ENCODE measurements around the gene DDI1. TPM values are rescaled to one million over a fixed set of nuclear protein-coding genes. Genes with fewer than 3 reads are reported as not detected.

DDI1 gene
- total RNA-seq, 3 donors from 2014 or later (not counting 1 experiment from before 2014, with no cell fraction given): not detected

- no peak for TF ChIP-seq CTCF (IDR thresholded peaks at IDR 0.05)
- ATAC-seq (no peak), DNase-seq (no peak)
- Histone ChIP-seq H3K27me3 (ENCODE audit: control insufficient read depth, insufficient read depth, low read length) (no peaks in the 10 kb centered on the region), H3K9me3 (ENCODE audit: control insufficient read depth, insufficient read depth, low read length) (no peaks in the 10 kb centered on the region), H3K27ac (ENCODE audit: low read length) (no peak overlapping the region), H3K4me3 (ENCODE audit: low read length) (no peak overlapping the region), H3K36me3 (ENCODE audit: control insufficient read depth, insufficient read depth, low read length) (no peaks in the 10 kb centered on the region), H3K4me1 (ENCODE audit: control insufficient read depth, insufficient read depth, low read length) (no peaks in the 10 kb centered on the region)
- Mint-ChIP-seq H3K4me3 (no peak overlapping the region), H3K27ac (no peak overlapping the region), H3K9me3 (no peaks in the 10 kb centered on the region), H3K36me3 (no peaks in the 10 kb centered on the region), H3K4me1 (peaks cover 20 to 22% of the 10 kb centered on the region in 2 donors), H3K27me3 (ENCODE audit: low read depth in 2 of 2) (no peaks in the 10 kb centered on the region)
- 99% methylated on average over 4 of the region's 4 CpGs for WGBS (ENCODE audit: insufficient coverage)
- intact Hi-C loops (cut with micrococcal nuclease): no loop called here
Observed at GRCh38 chr11:104054911-104055529, 18.6 kb downstream of the DDI1 start.

GRCh38 chr11:104055596-104055995 is 19.2 kb downstream of the DDI1 start:
- H3K27ac ChIP-seq (ENCODE audit: low read length): no peak overlapping the region
- H3K36me3 ChIP-seq (ENCODE audit: control insufficient read depth, insufficient read depth, low read length): no peaks in the 10 kb centered on the region
- no peak overlapping the region for H3K27ac Mint-ChIP-seq
- H3K27me3 ChIP-seq (ENCODE audit: control insufficient read depth, insufficient read depth, low read length): no peaks in the 10 kb centered on the region
- no peaks in the 10 kb centered on the region for H3K9me3 Mint-ChIP-seq
- DNase-seq: no peak
- peaks cover 26 to 28% of the 10 kb centered on the region in 2 donors for H3K4me1 Mint-ChIP-seq
- WGBS (ENCODE audit: insufficient coverage): no CpG with 5 or more reads among the region's 1 CpG
- H3K36me3 Mint-ChIP-seq: no peaks in the 10 kb centered on the region
- H3K27me3 Mint-ChIP-seq (ENCODE audit: low read depth in 2 of 2): no peaks in the 10 kb centered on the region
- ATAC-seq: no peak
- no peaks in the 10 kb centered on the region for H3K4me1 ChIP-seq (ENCODE audit: control insufficient read depth, insufficient read depth, low read length)
- no peak overlapping the region for H3K4me3 Mint-ChIP-seq
- no peaks in the 10 kb centered on the region for H3K9me3 ChIP-seq (ENCODE audit: control insufficient read depth, insufficient read depth, low read length)
- H3K4me3 ChIP-seq (ENCODE audit: low read length): no peak overlapping the region
- intact Hi-C loops (cut with micrococcal nuclease): no loop called here
- TF ChIP-seq CTCF (IDR thresholded peaks at IDR 0.05): no peak

- Mint-ChIP-seq H3K36me3 (no peaks in the 10 kb centered on the region), H3K27me3 (ENCODE audit: low read depth in 2 of 2) (no peaks in the 10 kb centered on the region), H3K27ac (no peak overlapping the region), H3K9me3 (no peaks in the 10 kb centered on the region), H3K4me3 (no peak overlapping the region), H3K4me1 (peaks cover 40 to 42% of the 10 kb centered on the region in 2 donors)
- ATAC-seq: no peak
- WGBS (ENCODE audit: insufficient coverage): 80% methylated on average over 1 of the region's 5 CpGs
- no peak for DNase-seq
- H3K9me3 ChIP-seq (ENCODE audit: control insufficient read depth, insufficient read depth, low read length): no peaks in the 10 kb centered on the region
- no peak overlapping the region for H3K27ac ChIP-seq (ENCODE audit: low read length)
- TF ChIP-seq CTCF (IDR thresholded peaks at IDR 0.05): no peak
- H3K4me3 ChIP-seq (ENCODE audit: low read length): no peak overlapping the region
- H3K27me3 ChIP-seq (ENCODE audit: control insufficient read depth, insufficient read depth, low read length): no peaks in the 10 kb centered on the region
- no peaks in the 10 kb centered on the region for H3K36me3 ChIP-seq (ENCODE audit: control insufficient read depth, insufficient read depth, low read length)
- intact Hi-C loops (cut with micrococcal nuclease): no loop called here
- H3K4me1 ChIP-seq (ENCODE audit: control insufficient read depth, insufficient read depth, low read length): no peaks in the 10 kb centered on the region
Observed at GRCh38 chr11:104057908-104058307, 21.5 kb downstream of the DDI1 start.

- Mint-ChIP-seq H3K27ac (no peak overlapping the region), H3K4me3 (no peak overlapping the region), H3K9me3 (peaks cover 0 to 2% of the 10 kb centered on the region in 2 donors), H3K36me3 (no peaks in the 10 kb centered on the region), H3K27me3 (ENCODE audit: low read depth in 2 of 2) (no peaks in the 10 kb centered on the region), H3K4me1 (peaks cover 45 to 49% of the 10 kb centered on the region in 2 donors)
- no peak for DNase-seq
- no peak for TF ChIP-seq CTCF (IDR thresholded peaks at IDR 0.05)
- H3K4me3 ChIP-seq (ENCODE audit: low read length): no peak overlapping the region
- H3K9me3 ChIP-seq (ENCODE audit: control insufficient read depth, insufficient read depth, low read length): no peaks in the 10 kb centered on the region
- H3K36me3 ChIP-seq (ENCODE audit: control insufficient read depth, insufficient read depth, low read length): no peaks in the 10 kb centered on the region
- no peak for ATAC-seq
- intact Hi-C loops (cut with micrococcal nuclease): no loop called here
- WGBS (ENCODE audit: insufficient coverage): 95% methylated on average over 3 of the region's 4 CpGs
- no peaks in the 10 kb centered on the region for H3K4me1 ChIP-seq (ENCODE audit: control insufficient read depth, insufficient read depth, low read length)
- H3K27ac ChIP-seq (ENCODE audit: low read length): no peak overlapping the region
- H3K27me3 ChIP-seq (ENCODE audit: control insufficient read depth, insufficient read depth, low read length): no peaks in the 10 kb centered on the region
Observed at GRCh38 chr11:104058680-104059079, 22.2 kb downstream of the DDI1 start.
